Gastroesophageal sphincter (tissue), 3 donors: ENCODE data around the gene MAP1LC3A.

Experiments
- CTCF ChIP-seq, 4 experiments: fragments of 200-600 bp in 2 of 4; fragments of 450-650 bp in 2 of 4; sonication (generic) in 1 of 4; IDR thresholded peaks; one replicate each; pipeline ENCODE4 v1.5.1; 2017 to 2019; ENCODE audit warnings: antibody characterized with exemption in 4 of 4, mild to moderate bottlenecking in 2 of 4, moderate library complexity in 2 of 4
- POLR2AphosphoS5 ChIP-seq: sonication (generic); formaldehyde crosslinking; IDR thresholded peaks from one replicate; pipeline ENCODE4 v1.6.1; 2017; ENCODE audit warnings: antibody characterized with exemption

GRCh38 chr20:34529742-34530141 lies 28.8 kb upstream of the MAP1LC3A start:
- TF ChIP-seq CTCF (IDR thresholded peaks at IDR 0.05) = no peak
- no peak for TF ChIP-seq POLR2AphosphoS5
